GM18517 (cell line): ENCODE data around the gene OR5V1.
"Not testable (repeated sequence)": the region's sequence is repeated elsewhere in the genome, so short reads cannot be mapped to it uniquely, and the experiment has no call there.

Source experiments
- ATAC-seq: cut with Tn5 transposase; IDR thresholded peaks from one replicate; pipeline ENCODE4 v1.9.1; 2021; ENCODE audit warnings: mild to moderate bottlenecking, moderate library complexity; ENCODE audit not compliant: unreplicated experiment

Gene OR5V1

DNA sequence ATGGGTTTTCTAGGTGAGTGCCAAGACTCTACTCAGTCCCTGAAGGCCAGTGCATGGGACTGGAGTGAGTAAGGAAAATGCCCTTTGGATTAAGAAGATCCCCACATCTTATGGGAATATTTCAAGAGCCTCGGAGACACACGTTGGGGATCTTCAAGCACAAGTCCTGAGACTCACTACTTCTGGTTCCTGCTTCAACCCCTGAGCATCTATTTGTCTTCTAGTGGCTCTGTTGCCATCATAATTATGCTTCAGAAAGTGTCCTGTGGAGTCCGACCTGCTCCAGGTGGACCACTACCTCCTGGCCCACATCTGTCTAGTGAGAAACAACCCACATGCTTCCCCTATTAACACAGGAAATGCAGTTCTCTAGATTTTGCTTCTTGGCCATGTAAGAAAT is at the start of gene OR5V1:
Gene OR5V1, minus strand, starts transcription at position 101 of the 400 bp plus-strand sequence. CDS start 12,670 bp downstream, outside the sequence.
- ATAC-seq, result no peak

DNA sequence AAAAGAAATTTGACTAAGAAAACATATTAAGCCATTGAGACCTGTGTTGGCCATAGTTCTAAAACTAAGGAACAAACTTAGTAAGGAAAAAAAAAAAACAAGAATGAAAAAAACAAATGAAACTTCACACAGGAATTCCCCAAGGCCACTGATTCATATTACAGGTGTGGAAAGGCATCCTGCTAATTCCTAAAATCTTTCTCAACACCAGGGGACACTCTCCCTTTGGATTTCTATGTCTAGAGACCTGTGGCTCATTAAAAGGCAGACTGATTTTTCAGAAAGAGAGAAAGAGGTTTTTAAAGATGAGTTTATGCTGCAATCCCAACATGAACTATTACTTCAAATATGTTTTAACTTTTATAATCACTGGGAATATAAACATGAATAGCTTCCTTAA is 45.9 kb upstream of the OR5V1 start, which contains the start of gene OR12D1:
Gene OR12D1, plus strand, starts transcription at position 341 of the 400 bp plus-strand sequence.
- no peak for ATAC-seq

- ATAC-seq, result no peak
These were observed 35.1 kb upstream of the OR5V1 start for GRCh38 chr6:29403801-29404200.

DNA sequence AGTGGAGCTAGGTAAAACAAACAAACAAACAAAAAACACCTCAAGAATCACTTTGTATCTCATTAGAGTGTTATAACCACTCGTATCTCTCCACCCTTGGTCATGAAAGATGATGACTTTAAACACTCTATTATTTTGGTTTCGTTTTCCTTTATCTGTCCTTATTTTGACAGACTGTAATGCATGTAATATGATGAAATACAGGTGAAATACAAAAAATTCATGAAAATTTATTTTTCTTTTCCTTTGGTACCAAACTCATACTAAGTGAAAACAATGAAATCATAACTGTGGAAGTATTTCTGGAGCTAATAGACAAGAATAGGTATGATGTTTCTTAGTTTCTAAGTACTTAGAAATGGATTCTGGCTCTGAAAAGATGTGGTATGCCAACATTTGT is 30.9 kb upstream of the OR5V1 start:
- ATAC-seq, result no peak

GRCh38 chr6:29395331-29395730 is 26.7 kb upstream of the OR5V1 start, which contains the start of gene OR12D2:
Gene OR12D2, plus strand, starts transcription at chr6:29395631. Its CDS starts 1,069 bp downstream, at chr6:29396700.
- no peak for ATAC-seq

DNA sequence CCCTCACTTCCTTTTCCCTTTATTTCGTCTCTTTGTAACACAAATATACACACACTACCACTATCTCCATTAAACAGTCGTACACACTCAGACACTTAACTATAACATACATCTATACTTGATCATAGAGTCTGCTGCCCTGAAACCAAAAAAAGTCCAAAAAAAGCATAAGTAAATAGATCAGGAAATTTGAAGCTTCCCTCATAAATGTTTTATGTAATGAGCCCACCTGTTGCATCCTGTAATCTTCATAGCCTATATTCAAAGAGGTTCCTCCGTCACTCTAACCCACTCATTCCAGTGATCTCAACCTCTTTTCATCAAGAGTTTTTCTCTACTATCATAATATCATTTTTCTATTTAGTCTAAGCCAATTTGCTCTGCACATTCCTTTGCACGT is 19.9 kb upstream of the OR5V1 start:
- no peak for ATAC-seq

DNA sequence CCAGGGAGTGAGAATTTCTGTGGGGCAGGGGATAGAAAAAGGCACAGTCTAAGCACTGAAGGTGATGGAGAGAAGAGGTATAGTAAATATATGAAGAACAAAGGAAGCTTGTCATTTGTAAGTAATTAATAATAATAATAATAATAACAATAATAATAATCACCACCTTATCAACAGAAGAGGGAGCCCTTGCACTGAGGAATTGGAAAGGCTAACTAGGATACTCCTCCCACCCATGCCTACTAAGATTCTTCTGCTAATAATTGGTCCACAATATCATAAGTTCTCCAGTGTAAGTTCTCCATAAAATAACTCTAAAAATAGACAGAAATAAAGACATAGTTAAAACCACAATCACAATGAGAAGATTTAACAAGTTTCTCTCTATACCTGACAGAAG is 7.3 kb upstream of the OR5V1 start:
- ATAC-seq, result no peak

DNA sequence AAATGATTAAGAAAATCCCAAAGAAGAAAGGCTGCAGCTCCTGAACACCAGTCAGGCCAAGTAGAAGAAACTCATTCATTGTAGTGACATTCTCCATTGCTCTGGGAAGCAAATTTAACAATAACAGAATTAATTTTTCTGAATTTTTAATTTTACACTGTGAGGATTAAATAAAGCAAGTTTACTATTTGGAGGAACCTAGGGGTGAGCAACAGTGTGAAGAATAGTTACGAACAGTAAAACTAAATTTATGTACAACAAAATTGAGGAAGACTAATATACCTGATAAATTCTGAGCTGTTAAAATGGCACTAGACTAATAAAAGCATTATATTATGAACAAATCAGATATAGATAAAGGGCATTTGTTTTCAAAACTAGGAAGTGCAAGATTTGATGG is 6.5 kb upstream of the OR5V1 start, which contains the start of gene OR12D3:
Gene OR12D3, minus strand, starts transcription at position 101 of the 400 bp plus-strand sequence. Its CDS starts 4 bp downstream, at position 97.
- ATAC-seq, result no peak

DNA sequence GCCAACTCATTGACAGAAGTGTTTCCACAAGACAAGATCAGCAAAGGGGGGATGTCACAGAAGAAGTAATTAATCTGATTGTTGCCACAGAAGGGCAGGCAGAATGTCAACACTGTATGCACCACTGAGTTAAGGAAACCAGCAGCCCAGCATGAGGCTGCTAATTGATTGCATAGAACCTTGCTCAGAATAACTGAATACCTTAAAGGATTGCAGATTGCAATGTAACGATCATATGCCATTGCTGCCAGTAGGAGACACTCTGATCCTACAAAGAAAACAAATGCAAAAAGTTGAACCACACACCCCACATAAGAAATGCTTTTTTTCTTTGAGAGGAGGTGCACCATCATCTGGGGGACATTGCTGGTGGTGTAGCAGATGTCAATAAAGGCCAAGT is 13.1 kb downstream of the OR5V1 start:
- ATAC-seq, result no peak

DNA sequence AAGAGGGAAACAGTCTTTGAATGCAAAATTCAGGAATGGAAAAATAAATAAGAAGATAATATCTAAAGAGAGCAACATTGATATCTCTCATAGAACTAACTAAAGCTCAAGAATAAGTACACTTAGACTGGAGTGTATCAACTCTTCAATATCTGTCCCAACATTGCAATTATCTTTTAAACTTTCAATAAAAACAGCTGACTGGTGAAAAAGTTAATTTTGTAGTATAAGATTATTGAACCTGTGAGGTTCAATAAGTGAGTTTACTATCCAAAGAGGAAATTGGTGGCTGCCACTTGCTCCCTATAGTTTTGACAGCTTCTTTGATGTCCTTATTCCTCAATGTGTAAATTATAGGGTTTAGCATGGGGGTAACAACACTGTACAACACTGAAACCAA is 13.7 kb downstream of the OR5V1 start:
- ATAC-seq, result no peak

GRCh38 chr6:29349348-29349747 is 19.3 kb downstream of the OR5V1 start:
- not testable (repeated sequence) for ATAC-seq

DNA sequence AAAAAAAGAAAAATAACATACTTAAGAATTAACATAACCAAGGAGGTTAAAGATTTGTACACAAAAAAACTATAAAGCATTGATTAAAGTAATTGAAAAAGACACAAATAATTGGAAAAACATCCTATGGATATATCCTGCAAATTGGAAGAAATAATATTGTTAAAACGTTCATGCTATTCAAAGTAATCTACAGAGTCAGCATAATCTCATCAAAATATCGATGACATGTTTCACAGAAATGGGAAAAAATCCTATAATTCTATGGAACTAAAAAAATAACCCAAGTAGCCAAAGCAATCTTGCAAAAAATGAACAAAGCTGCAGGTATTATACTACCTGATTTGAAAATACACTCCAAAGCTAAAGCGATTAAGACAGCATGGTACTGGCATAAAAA is 23.3 kb downstream of the OR5V1 start:
- no peak for ATAC-seq

DNA sequence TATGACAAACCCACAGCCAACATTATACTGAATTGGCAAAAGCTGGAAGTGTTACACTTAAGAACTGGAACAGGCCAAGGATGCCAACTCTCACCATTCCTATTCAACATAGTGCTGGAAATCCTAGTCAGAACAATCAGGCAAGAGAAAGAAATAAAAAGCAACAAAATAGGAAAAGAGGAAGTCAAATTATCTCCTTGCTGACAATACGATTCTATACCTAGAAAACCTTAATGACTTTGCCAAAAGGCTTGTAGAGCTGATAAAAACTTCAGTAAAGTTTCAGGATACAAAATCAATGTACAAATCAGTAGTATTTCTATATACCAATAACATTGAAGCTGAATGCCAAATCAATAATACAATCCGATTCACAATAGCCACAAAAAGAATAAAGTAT is 32.4 kb downstream of the OR5V1 start:
- ATAC-seq, result no peak

DNA sequence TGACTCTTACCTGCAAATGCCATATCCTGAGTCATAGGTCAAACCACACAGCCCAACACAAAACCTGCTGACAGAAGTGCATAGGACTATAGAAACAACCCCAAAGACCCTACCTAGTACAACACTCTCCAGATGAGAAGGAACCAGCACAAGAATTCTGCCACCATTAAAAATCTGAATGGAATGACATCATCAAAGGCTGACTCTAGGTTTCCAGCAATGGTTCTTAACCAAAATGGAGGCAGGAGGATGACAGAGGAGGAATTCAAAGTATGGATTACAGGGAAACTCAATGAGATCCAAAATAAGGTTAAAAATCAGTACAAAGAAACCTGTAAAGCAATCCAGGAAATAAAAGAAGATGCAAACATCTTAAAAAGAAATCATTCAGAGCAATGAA is 36.0 kb downstream of the OR5V1 start:
- ATAC-seq, result no peak

DNA sequence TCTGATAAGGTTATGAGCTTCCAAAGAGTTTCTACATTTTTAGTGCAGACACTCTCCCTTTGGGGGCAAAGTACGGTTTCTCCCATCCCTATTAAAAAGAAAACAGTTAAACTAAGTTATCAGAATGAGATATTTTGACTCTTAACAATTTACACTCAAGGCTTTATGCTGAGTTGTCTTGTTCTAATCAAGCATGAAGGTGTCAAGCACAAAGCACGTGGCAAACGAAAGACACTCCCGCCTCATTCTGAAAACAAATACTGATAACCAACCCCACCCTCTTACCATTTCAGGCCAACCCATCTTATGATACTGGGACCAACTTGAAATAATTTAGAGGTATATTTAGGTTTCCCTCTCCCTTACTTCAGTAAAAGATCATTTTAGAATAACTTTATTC is 42.9 kb downstream of the OR5V1 start:
- no peak for ATAC-seq

DNA sequence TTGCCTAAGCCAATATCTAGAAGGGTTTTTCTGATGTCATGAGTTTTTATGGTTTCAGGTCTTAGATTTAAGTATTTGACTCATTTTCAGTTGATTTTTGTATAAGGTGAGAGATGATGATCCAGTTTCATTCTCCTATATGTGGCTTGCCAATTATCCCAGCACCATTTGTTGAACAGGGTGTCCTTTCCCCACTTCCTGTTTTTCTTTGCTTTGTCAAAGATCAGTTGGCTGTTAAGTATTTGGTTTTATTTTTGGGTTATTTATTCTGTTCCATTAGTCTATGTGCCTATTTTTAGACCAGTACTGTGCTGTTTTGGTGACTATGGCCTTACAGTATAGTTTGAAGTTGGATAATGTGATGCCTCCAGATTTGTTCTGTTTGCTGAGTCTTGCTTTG is 45.3 kb downstream of the OR5V1 start:
- ATAC-seq, result not testable (repeated sequence)

GRCh38 chr6:29319931-29320330 is 48.7 kb downstream of the OR5V1 start:
- no peak for ATAC-seq
